GM12878 (cell line): ENCODE measurements around the gene RIT2. TPM values are rescaled to one million over a fixed set of nuclear protein-coding genes. Genes with fewer than 3 reads are reported as not detected.

Experiments used
- ATAC-seq: fragments of 200-7000 bp; cut with Tn5 transposase; 3 replicates; pipeline ENCODE4 v1.9.1; 2020; ENCODE audit warnings: mild to moderate bottlenecking, moderate library complexity
- BruUV-seq: library from RNA; stranded (reverse); fragments of 400-500 nt; replicated peaks from 2 replicates; lab custom pipeline; 2021; lab: Mats Ljungman, UMichigan
- CTCF ChIA-PET: fragments of 300-600 bp; sonication (Branson Sonifier 250); formaldehyde crosslinking; extraction: SDS; loops from one replicate; lab custom pipeline; 2021; ENCODE audit warnings: inconsistent platforms; lab: Yijun Ruan, JAX
- POLR2A ChIA-PET: fragments of 350-600 bp; formaldehyde crosslinking; extraction: SDS; loops from one replicate; lab custom pipeline; 2021; ENCODE audit warnings: inconsistent platforms; lab: Charles Lee
- RAD21 ChIA-PET: fragments of 300-600 bp; sonication (Branson Sonifier 250); formaldehyde crosslinking; loops from one replicate; lab custom pipeline; 2023; ENCODE audit warnings: antibody characterized with exemption; ENCODE audit not compliant: unreplicated experiment; lab: Charles Lee
- SMC1A ChIA-PET: fragments of 300-600 bp; sonication (Branson Sonifier 250); formaldehyde crosslinking; loops from one replicate; lab custom pipeline; 2023; ENCODE audit not compliant: unreplicated experiment, uncharacterized antibody; lab: Charles Lee
- DNase-seq: peaks from one replicate; pipeline ENCODE4 v3.0.0-alpha.2; 2011; ENCODE audit warnings: low read depth, low spot score
- FAIRE-seq: peaks from 3 replicates; lab custom pipeline; 2011; peaks lifted over from hg19 to GRCh38; lab: Jason Lieb, UNC
- H2AFZ ChIP-seq: 2 replicates; pipeline ENCODE4 v1.6.0; 2011; ENCODE audit warnings: low read depth, low read length, control low read depth; ENCODE audit not compliant: control insufficient read depth
- H3K27ac ChIP-seq: 2 replicates; pipeline ENCODE4 v1.5.1; 2011; ENCODE audit warnings: control low read depth; ENCODE audit not compliant: control insufficient read depth, insufficient read depth
- H3K27me3 ChIP-seq, 2 experiments: replicated peaks in 1 of 2; 2 replicates each; pipeline versions ENCODE4 v1.6.0 to v1.6.1; 2011; ENCODE audit warnings: low read length in 1 of 2; ENCODE audit not compliant: control insufficient read depth in 2 of 2, insufficient read depth in 2 of 2
- H3K36me3 ChIP-seq, 2 experiments: 2 replicates each; pipeline ENCODE4 v1.5.1; 2011; ENCODE audit warnings: low read length in 1 of 2; ENCODE audit not compliant: control insufficient read depth in 2 of 2, insufficient read depth in 2 of 2
- H3K4me1 ChIP-seq: 2 replicates; pipeline ENCODE4 v1.6.1; 2011; ENCODE audit warnings: mild to moderate bottlenecking, low read length, moderate library complexity, mixed read lengths; ENCODE audit not compliant: control insufficient read depth, insufficient read depth
- H3K4me2 ChIP-seq: 2 replicates; pipeline ENCODE4 v1.6.0; 2011; ENCODE audit warnings: control low read depth; ENCODE audit not compliant: control insufficient read depth, insufficient read depth
- H3K4me3 ChIP-seq: fragments of 200-600 bp; sonication (generic); 2 replicates; pipeline ENCODE4 v1.5.1; 2016
- H3K79me2 ChIP-seq: 2 replicates; pipeline ENCODE4 v1.6.0; 2011; ENCODE audit warnings: low read length; ENCODE audit not compliant: control insufficient read depth, insufficient read depth
- H3K9ac ChIP-seq: 2 replicates; pipeline ENCODE4 v1.8.0; 2011; ENCODE audit warnings: low read length, control low read depth, mixed read lengths; ENCODE audit not compliant: control insufficient read depth, insufficient read depth
- H3K9me3 ChIP-seq: replicated peaks from 3 replicates; pipeline ENCODE4 v1.5.1; 2011; ENCODE audit warnings: mild to moderate bottlenecking, low read length; ENCODE audit not compliant: control insufficient read depth, insufficient read depth
- H4K20me1 ChIP-seq: 2 replicates; pipeline ENCODE4 v1.6.0; 2011; ENCODE audit not compliant: control insufficient read depth, insufficient read depth
- CBFB ChIP-seq: IDR thresholded peaks from 2 replicates; pipeline ENCODE4 v1.6.1; 2016; ENCODE audit warnings: antibody characterized with exemption, low read depth
- ELK1 ChIP-seq: IDR thresholded peaks from 2 replicates; pipeline ENCODE4 v1.6.1; 2012; ENCODE audit warnings: low read depth, low read length, improper control_type of control experiment
- EP300 ChIP-seq, 2 experiments: fragments of 150-350 bp in 1 of 2; IDR thresholded peaks; 2 replicates each; pipeline ENCODE4 v1.6.1; 2011 to 2012; ENCODE audit warnings: low read depth in 2 of 2, low read length in 2 of 2, borderline replicate concordance in 1 of 2, improper control_type of control experiment in 1 of 2, inconsistent platforms in 1 of 2; ENCODE audit not compliant: control insufficient read depth in 1 of 2
- FOXK2 ChIP-seq: fragments of 450-650 bp; IDR thresholded peaks from 2 replicates; pipeline ENCODE4 v1.6.1; 2017; ENCODE audit warnings: mild to moderate bottlenecking, moderate library complexity
- KDM1A ChIP-seq: fragments of 200-600 bp; sonication (generic); IDR thresholded peaks from 2 replicates; pipeline ENCODE4 v1.6.1; 2016; ENCODE audit warnings: borderline replicate concordance
- MYC ChIP-seq: IDR thresholded peaks from 2 replicates; pipeline ENCODE4 v1.6.1; 2011; ENCODE audit warnings: mild to moderate bottlenecking, low read length, moderate library complexity, inconsistent platforms; ENCODE audit not compliant: insufficient read depth, insufficient replicate concordance, insufficient read length, severe bottlenecking
- NKRF ChIP-seq: fragments of 450-650 bp; conservative IDR thresholded peaks from 2 replicates; pipeline ENCODE4 v1.6.1; 2017; ENCODE audit warnings: mild to moderate bottlenecking, moderate library complexity
- NR2F1 ChIP-seq: fragments of 450-650 bp; conservative IDR thresholded peaks from 2 replicates; pipeline ENCODE4 v1.6.1; 2017; ENCODE audit warnings: mild to moderate bottlenecking
- RB1 ChIP-seq: fragments of 450-650 bp; formaldehyde crosslinking; IDR thresholded peaks from 2 replicates; pipeline ENCODE4 v1.6.1; 2017; ENCODE audit warnings: mild to moderate bottlenecking, borderline replicate concordance
- RCOR1 ChIP-seq: conservative IDR thresholded peaks from 2 replicates; pipeline ENCODE4 v1.6.1; 2012; ENCODE audit warnings: low read depth, low read length, improper control_type of control experiment
- TAF1 ChIP-seq: IDR thresholded peaks from 2 replicates; pipeline ENCODE4 v1.6.1; 2011; ENCODE audit warnings: mild to moderate bottlenecking, low read depth, low read length, borderline replicate concordance
- TARDBP ChIP-seq: IDR thresholded peaks from 2 replicates; pipeline ENCODE4 v1.6.1; 2016; ENCODE audit warnings: borderline replicate concordance
- TCF3 ChIP-seq: IDR thresholded peaks from 2 replicates; pipeline ENCODE4 v1.6.1; 2012; ENCODE audit warnings: low read depth, mild to moderate bottlenecking, low read length, borderline replicate concordance; ENCODE audit not compliant: insufficient read depth
- ZNF24 ChIP-seq: fragments of 450-650 bp; IDR thresholded peaks from 2 replicates; pipeline ENCODE4 v1.6.1; 2017; ENCODE audit warnings: antibody characterized with exemption, mild to moderate bottlenecking
- WGBS: methylation state at CpG from one replicate; pipeline ENCODE4 v1.1.6; 2016; ENCODE audit warnings: low lambda C conversion rate; ENCODE audit not compliant: insufficient replicate concordance, insufficient coverage; ENCODE audit errors: missing lambda C conversion rate; 5-methylcytosine and 5-hydroxymethylcytosine counted together
- in situ Hi-C: fragments of 300-500 bp; cut with MboI; formaldehyde crosslinking; loops from 9 replicates; pipeline ENCODE4 v1.14.3; 2018; ENCODE audit warnings: mixed read lengths
- intact Hi-C: fragments of 100-400 bp; cut with micrococcal nuclease; formaldehyde crosslinking; loops from one replicate; pipeline ENCODE4 v1.14.2; 2022; ENCODE audit not compliant: unreplicated experiment
- polyA plus RNA-seq, 11 experiments: library from polyadenylated mRNA; depleted of rRNA in 4 of 11; unstranded in 6 of 11; stranded (reverse) in 5 of 11; fragments of >200 nt; fragmentation: Nextera tagmentation in 4 of 11; fragmentation: Illumina TruSeq in 1 of 11; extraction: Ambion mirVana in 4 of 11; extraction: Trizol in 1 of 11; gene quantifications; 1 replicate in 1 of 11; 2 replicates in 10 of 11; pipeline versions ENCODE4 v1.2.1 to v1.2.3, GENCODE V29; 2011 to 2016; ENCODE audit warnings: inconsistent platforms in 2 of 11, missing spikeins in 2 of 11, low read depth in 1 of 11
- total RNA-seq, 4 experiments: library from RNA; depleted of rRNA in 3 of 4; stranded (reverse); fragments of >200 nt in 3 of 4; fragmentation: Illumina TruSeq in 1 of 4; extraction: Trizol in 1 of 4; gene quantifications; 2 replicates each; pipeline versions ENCODE4 v1.2.1 to v1.2.3, GENCODE V29; 2013 to 2021
- TF ChIP-seq, protein P1 (sequence below): fragments of 150-350 bp; IDR thresholded peaks from 2 replicates; pipeline ENCODE4 v1.6.1; 2016; ENCODE audit warnings: low read depth, low read length
- TF ChIP-seq, protein P2 (sequence below): fragments of 450-650 bp; IDR thresholded peaks from 2 replicates; pipeline ENCODE4 v1.6.1; 2018; ENCODE audit warnings: mild to moderate bottlenecking, low read depth, moderate library complexity; ENCODE audit not compliant: partially characterized antibody

RIT2 gene
- total and polyA plus RNA-seq, 10 of the 15 experiments (the other 5 are each of a cell fraction or from before 2014, with no cell fraction given) = not detected

DNA sequence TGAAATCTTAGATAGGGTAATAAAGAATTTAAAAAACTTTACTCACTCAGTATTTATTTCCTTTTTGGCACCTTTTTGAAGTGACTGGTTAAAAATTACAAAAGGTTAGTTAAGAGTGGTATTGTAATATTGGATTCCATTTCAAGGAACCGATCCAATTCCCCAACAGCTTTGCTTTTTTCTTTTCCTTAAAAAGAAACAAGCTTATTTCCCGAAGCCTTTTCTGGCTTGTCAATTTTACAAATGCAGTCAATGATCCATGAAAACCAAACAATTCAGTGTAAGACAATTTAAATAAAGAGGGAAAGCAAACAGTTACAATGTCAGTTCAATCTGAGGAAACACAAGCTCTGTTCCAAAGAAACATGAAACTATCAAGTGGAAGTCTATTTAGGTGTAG lies 200.2 kb downstream of the RIT2 start:
- FAIRE-seq = no peak
- Histone ChIP-seq H3K9me3 (no peaks in the 10 kb centered on the region), H3K9ac (no peak overlapping the region), H4K20me1 (no peaks in the 10 kb centered on the region), H3K4me2 (no peak overlapping the region), H2AFZ (no peak overlapping the region), H3K27me3 (no peaks in the 10 kb centered on the region), H3K4me3 (no peak overlapping the region), H3K79me2 (no peaks in the 10 kb centered on the region), H3K27ac (no peak overlapping the region), H3K4me1 (no peaks in the 10 kb centered on the region), H3K36me3 (no peaks in the 10 kb centered on the region)
- ChIA-PET RAD21 (no interaction called here), POLR2A (no interaction called here), SMC1A (no interaction called here), CTCF (interaction anchor here (0.8 to 2.0 kb wide), 2 partner anchors 12 to 14 kb away, joined by 3 to 4 read pairs; no protein-coding TSS in a partner anchor)
- intact Hi-C loops = no loop called here
- BruUV-seq = no TSS peak
- 15% methylated on average over 2 of the region's 2 CpGs for WGBS
- no peak for ATAC-seq
- in situ Hi-C loops = no loop called here
- no peak for DNase-seq
- TF ChIP-seq MYC = no peak
- TF ChIP-seq NR2F1 = no peak
- no peak for TF ChIP-seq TAF1
- no peak for TF ChIP-seq CBFB
- TF ChIP-seq, protein P1, sequence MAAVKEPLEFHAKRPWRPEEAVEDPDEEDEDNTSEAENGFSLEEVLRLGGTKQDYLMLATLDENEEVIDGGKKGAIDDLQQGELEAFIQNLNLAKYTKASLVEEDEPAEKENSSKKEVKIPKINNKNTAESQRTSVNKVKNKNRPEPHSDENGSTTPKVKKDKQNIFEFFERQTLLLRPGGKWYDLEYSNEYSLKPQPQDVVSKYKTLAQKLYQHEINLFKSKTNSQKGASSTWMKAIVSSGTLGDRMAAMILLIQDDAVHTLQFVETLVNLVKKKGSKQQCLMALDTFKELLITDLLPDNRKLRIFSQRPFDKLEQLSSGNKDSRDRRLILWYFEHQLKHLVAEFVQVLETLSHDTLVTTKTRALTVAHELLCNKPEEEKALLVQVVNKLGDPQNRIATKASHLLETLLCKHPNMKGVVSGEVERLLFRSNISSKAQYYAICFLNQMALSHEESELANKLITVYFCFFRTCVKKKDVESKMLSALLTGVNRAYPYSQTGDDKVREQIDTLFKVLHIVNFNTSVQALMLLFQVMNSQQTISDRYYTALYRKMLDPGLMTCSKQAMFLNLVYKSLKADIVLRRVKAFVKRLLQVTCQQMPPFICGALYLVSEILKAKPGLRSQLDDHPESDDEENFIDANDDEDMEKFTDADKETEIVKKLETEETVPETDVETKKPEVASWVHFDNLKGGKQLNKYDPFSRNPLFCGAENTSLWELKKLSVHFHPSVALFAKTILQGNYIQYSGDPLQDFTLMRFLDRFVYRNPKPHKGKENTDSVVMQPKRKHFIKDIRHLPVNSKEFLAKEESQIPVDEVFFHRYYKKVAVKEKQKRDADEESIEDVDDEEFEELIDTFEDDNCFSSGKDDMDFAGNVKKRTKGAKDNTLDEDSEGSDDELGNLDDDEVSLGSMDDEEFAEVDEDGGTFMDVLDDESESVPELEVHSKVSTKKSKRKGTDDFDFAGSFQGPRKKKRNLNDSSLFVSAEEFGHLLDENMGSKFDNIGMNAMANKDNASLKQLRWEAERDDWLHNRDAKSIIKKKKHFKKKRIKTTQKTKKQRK = no peak
- no peak for TF ChIP-seq FOXK2
- no peak for TF ChIP-seq ZNF24
- no peak for TF ChIP-seq RB1
- TF ChIP-seq ELK1 = no peak
- TF ChIP-seq TCF3 = no peak
- TF ChIP-seq, protein P2, sequence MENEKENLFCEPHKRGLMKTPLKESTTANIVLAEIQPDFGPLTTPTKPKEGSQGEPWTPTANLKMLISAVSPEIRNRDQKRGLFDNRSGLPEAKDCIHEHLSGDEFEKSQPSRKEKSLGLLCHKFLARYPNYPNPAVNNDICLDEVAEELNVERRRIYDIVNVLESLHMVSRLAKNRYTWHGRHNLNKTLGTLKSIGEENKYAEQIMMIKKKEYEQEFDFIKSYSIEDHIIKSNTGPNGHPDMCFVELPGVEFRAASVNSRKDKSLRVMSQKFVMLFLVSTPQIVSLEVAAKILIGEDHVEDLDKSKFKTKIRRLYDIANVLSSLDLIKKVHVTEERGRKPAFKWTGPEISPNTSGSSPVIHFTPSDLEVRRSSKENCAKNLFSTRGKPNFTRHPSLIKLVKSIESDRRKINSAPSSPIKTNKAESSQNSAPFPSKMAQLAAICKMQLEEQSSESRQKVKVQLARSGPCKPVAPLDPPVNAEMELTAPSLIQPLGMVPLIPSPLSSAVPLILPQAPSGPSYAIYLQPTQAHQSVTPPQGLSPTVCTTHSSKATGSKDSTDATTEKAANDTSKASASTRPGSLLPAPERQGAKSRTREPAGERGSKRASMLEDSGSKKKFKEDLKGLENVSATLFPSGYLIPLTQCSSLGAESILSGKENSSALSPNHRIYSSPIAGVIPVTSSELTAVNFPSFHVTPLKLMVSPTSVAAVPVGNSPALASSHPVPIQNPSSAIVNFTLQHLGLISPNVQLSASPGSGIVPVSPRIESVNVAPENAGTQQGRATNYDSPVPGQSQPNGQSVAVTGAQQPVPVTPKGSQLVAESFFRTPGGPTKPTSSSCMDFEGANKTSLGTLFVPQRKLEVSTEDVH = no peak
- no peak for TF ChIP-seq NKRF
- TF ChIP-seq EP300 (IDR thresholded peaks at IDR 0.05; ENCODE audit: borderline replicate concordance in 1 of 2, control insufficient read depth in 1 of 2, low read depth in 2 of 2, low read length in 2 of 2) = no peak
- TF ChIP-seq TARDBP = no peak
- TF ChIP-seq RCOR1 = no peak
- TF ChIP-seq KDM1A = no peak
